Smooth muscle cell (in vitro differentiated cells): Measurements from ENCODE around the gene OTUB2. TPM values are rescaled to one million over a fixed set of nuclear protein-coding genes. Genes with fewer than 3 reads are reported as not detected.

ENCODE experiments used
- DNase-seq: peaks from one replicate; lab custom pipeline; 2025; ENCODE audit not compliant: unreplicated experiment; lab: John Stamatoyannopoulos, UW
- H2AFZ ChIP-seq: fragments of 200-600 bp; sonication (generic); 2 replicates; pipeline ENCODE4 v1.6.0; 2016; ENCODE audit warnings: antibody characterized with exemption, low read depth, mild to moderate bottlenecking
- H3F3A ChIP-seq: fragments of 200-600 bp; sonication (generic); 2 replicates; pipeline ENCODE4 v1.6.0; 2017; ENCODE audit warnings: antibody characterized with exemption, low read depth
- H3K27ac ChIP-seq: fragments of 200-600 bp; sonication (generic); 2 replicates; pipeline ENCODE4 v1.5.1; 2016; ENCODE audit warnings: low read depth, mild to moderate bottlenecking
- H3K27me3 ChIP-seq: fragments of 200-600 bp; sonication (generic); 2 replicates; pipeline ENCODE4 v1.6.1; 2016; ENCODE audit warnings: low read depth, mild to moderate bottlenecking
- H3K36me3 ChIP-seq: fragments of 200-600 bp; sonication (generic); 2 replicates; pipeline ENCODE4 v1.5.1; 2016; ENCODE audit warnings: low read depth
- H3K4me1 ChIP-seq: fragments of 200-600 bp; sonication (generic); 2 replicates; pipeline ENCODE4 v1.5.1; 2016; ENCODE audit warnings: low read depth
- H3K4me2 ChIP-seq: fragments of 200-600 bp; sonication (generic); 2 replicates; pipeline ENCODE4 v1.6.0; 2016; ENCODE audit warnings: mild to moderate bottlenecking
- H3K4me3 ChIP-seq: fragments of 200-600 bp; sonication (generic); 2 replicates; pipeline ENCODE4 v1.5.1; 2016; ENCODE audit warnings: mild to moderate bottlenecking
- H3K79me2 ChIP-seq: fragments of 200-600 bp; sonication (generic); 2 replicates; pipeline ENCODE4 v1.6.0; 2016; ENCODE audit warnings: low read depth, mild to moderate bottlenecking
- H3K9ac ChIP-seq: fragments of 200-600 bp; sonication (generic); 2 replicates; pipeline ENCODE4 v1.6.0; 2016; ENCODE audit warnings: low read depth
- H3K9me3 ChIP-seq: fragments of 200-600 bp; sonication (generic); replicated peaks from 2 replicates; pipeline ENCODE4 v1.5.1; 2016; ENCODE audit warnings: low read depth
- H4K20me1 ChIP-seq: fragments of 200-600 bp; sonication (generic); 2 replicates; pipeline ENCODE4 v1.6.0; 2016; ENCODE audit warnings: low read depth
- CTCF ChIP-seq: fragments of 200-600 bp; sonication (generic); IDR thresholded peaks from 2 replicates; pipeline ENCODE4 v1.5.1; 2017; ENCODE audit warnings: borderline replicate concordance, mild to moderate bottlenecking, antibody characterized with exemption; ENCODE audit not compliant: insufficient read depth, poor library complexity, severe bottlenecking
- WGBS: methylation state at CpG from one replicate; pipeline ENCODE4 v1.1.7; 2016; ENCODE audit warnings: low lambda C conversion rate; 5-methylcytosine and 5-hydroxymethylcytosine counted together
- polyA plus RNA-seq: library from polyadenylated mRNA; unstranded; fragments of >200 nt; fragmentation: Nextera tagmentation; extraction: Ambion mirVana; gene quantifications from 2 replicates; pipeline ENCODE4 v1.2.1, GENCODE V29; 2016
- total RNA-seq: library from RNA; depleted of rRNA; stranded (reverse); fragments of >200 nt; gene quantifications from 2 replicates; pipeline ENCODE4 v1.2.3, GENCODE V29; 2014

Gene OTUB2
- total and polyA plus RNA-seq, 2 experiments from 2014 or later, result 4.0 to 5.1 TPM

- H3K9me3 ChIP-seq, result no peaks in the 10 kb centered on the region
- no peak overlapping the region for H3K4me3 ChIP-seq
- no peak overlapping the region for H3K4me2 ChIP-seq
- no peak overlapping the region for H3K27ac ChIP-seq
- no peaks in the 10 kb centered on the region for H4K20me1 ChIP-seq
- no peaks in the 10 kb centered on the region for H3F3A ChIP-seq
- H3K79me2 ChIP-seq, result no peaks in the 10 kb centered on the region
- WGBS, result 60% methylated on average over 2 of the region's 2 CpGs
- TF ChIP-seq CTCF, result no peak
- H3K4me1 ChIP-seq, result peaks cover 14% of the 10 kb centered on the region
- H3K9ac ChIP-seq, result no peak overlapping the region
- no peaks in the 10 kb centered on the region for H3K36me3 ChIP-seq
- H2AFZ ChIP-seq, result no peak overlapping the region
- no peaks in the 10 kb centered on the region for H3K27me3 ChIP-seq
- DNase-seq, result no peak
Observed at GRCh38 chr14:94021001-94021400, 5.1 kb upstream of the OTUB2 start.

GRCh38 chr14:94021416-94022157 is 4.6 kb upstream of the OTUB2 start:
- no peak for TF ChIP-seq CTCF
- no peak overlapping the region for H3K4me2 ChIP-seq
- no peaks in the 10 kb centered on the region for H3K27me3 ChIP-seq
- no peak overlapping the region for H3K4me3 ChIP-seq
- no peaks in the 10 kb centered on the region for H3K36me3 ChIP-seq
- H3K4me1 ChIP-seq, result peaks cover 14% of the 10 kb centered on the region
- H3K9ac ChIP-seq, result no peak overlapping the region
- no peak overlapping the region for H2AFZ ChIP-seq
- no peaks in the 10 kb centered on the region for H4K20me1 ChIP-seq
- no peak overlapping the region for H3K27ac ChIP-seq
- no peaks in the 10 kb centered on the region for H3F3A ChIP-seq
- no peaks in the 10 kb centered on the region for H3K79me2 ChIP-seq
- no peaks in the 10 kb centered on the region for H3K9me3 ChIP-seq
- 64% methylated on average over 10 of the region's 10 CpGs for WGBS
- no peak for DNase-seq

GRCh38 chr14:94022532-94023411 is 3.4 kb upstream of the OTUB2 start:
- Histone ChIP-seq H3K4me3 (no peak overlapping the region), H3K4me2 (no peak overlapping the region), H3K27me3 (no peaks in the 10 kb centered on the region), H3K79me2 (no peaks in the 10 kb centered on the region), H3K4me1 (peaks cover 20% of the 10 kb centered on the region), H3K27ac (no peak overlapping the region), H3K36me3 (no peaks in the 10 kb centered on the region), H3F3A (no peaks in the 10 kb centered on the region), H4K20me1 (no peaks in the 10 kb centered on the region), H3K9me3 (no peaks in the 10 kb centered on the region), H3K9ac (no peak overlapping the region), H2AFZ (no peak overlapping the region)
- no peak for DNase-seq
- no peak for TF ChIP-seq CTCF
- WGBS, result 81% methylated on average over 10 of the region's 10 CpGs
